ENCODE results near the gene SV2B.
"Not testable (repeated sequence)": the region's sequence is repeated elsewhere in the genome, so short reads cannot be mapped to it uniquely, and the experiment has no call there.

The SV2B gene

DNA sequence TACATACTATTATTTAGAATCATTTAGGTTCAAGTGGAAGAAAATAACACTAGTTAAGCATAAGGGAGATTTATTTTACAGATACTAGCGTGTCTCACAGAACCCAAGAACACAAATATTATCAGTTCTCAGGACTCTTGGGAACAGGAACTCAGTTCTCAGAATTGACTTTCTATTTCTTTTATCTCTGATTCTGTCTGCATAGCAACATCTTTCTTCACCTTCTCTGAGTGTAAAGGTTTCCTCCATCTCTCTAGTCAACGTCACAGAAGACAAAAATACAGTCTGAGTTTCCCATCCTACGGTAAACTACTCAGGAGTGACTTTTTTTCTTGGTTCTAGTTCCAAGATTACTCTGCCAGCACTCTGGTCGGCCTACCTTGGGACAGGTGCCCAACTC is 220.0 kb downstream of the SV2B start:
- no peak overlapping the region for H3K4me3 ChIP-seq (ENCODE audit: low read depth, low read length)
- TF ChIP-seq, protein P1, sequence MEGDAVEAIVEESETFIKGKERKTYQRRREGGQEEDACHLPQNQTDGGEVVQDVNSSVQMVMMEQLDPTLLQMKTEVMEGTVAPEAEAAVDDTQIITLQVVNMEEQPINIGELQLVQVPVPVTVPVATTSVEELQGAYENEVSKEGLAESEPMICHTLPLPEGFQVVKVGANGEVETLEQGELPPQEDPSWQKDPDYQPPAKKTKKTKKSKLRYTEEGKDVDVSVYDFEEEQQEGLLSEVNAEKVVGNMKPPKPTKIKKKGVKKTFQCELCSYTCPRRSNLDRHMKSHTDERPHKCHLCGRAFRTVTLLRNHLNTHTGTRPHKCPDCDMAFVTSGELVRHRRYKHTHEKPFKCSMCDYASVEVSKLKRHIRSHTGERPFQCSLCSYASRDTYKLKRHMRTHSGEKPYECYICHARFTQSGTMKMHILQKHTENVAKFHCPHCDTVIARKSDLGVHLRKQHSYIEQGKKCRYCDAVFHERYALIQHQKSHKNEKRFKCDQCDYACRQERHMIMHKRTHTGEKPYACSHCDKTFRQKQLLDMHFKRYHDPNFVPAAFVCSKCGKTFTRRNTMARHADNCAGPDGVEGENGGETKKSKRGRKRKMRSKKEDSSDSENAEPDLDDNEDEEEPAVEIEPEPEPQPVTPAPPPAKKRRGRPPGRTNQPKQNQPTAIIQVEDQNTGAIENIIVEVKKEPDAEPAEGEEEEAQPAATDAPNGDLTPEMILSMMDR (IDR thresholded peaks at IDR 0.05; ENCODE audit: low read depth, low read length, missing control alignments): no peak
- no peak for DNase-seq (ENCODE audit: low read depth)

DNA sequence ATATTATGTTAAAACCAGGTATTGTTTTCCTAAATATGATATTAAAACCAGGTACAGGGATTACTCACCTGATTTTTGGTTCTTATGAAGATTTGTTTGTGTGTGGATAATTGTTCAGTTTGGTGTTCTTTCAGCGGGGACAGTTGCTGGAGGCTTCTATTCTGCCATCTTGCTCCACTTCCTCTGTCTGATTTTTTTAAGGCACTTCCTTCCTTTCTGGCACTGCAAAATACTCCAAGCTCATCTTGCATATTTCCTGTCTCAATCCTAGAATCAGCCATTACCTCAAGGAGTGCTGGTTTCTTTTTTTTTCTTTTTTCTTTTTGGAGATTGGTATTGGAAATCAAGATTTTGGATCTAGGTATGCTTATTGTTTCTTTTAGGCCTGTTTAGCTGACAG is 229.9 kb downstream of the SV2B start:
- H3K4me3 ChIP-seq (ENCODE audit: low read depth, low read length): no peak overlapping the region
- DNase-seq (ENCODE audit: low read depth): no peak
- TF ChIP-seq, protein P1 (IDR thresholded peaks at IDR 0.05; ENCODE audit: low read depth, low read length, missing control alignments): no peak

DNA sequence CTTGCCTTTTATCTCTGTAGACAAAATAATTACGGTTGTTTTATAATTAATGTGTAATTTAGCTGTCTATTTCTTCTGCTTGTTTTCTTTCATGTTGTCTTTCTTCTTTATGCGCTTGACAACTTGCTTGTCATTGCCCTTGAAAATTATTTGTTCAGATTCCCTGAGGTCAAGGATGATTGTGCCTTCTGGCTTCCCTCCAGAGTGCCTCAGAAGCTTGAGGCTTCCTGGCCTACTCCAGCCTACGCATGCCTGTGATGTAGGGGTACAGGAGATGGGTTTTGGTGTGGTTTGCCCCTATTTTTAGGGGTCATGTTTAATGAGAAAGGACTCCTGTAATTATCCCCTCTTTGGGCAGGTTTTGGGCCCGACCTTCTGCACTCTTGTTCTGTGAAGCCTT is 231.5 kb downstream of the SV2B start:
- no peak overlapping the region for H3K4me3 ChIP-seq (ENCODE audit: low read depth, low read length)
- TF ChIP-seq, protein P1 (IDR thresholded peaks at IDR 0.05; ENCODE audit: low read depth, low read length, missing control alignments): no peak
- no peak for DNase-seq (ENCODE audit: low read depth)

DNA sequence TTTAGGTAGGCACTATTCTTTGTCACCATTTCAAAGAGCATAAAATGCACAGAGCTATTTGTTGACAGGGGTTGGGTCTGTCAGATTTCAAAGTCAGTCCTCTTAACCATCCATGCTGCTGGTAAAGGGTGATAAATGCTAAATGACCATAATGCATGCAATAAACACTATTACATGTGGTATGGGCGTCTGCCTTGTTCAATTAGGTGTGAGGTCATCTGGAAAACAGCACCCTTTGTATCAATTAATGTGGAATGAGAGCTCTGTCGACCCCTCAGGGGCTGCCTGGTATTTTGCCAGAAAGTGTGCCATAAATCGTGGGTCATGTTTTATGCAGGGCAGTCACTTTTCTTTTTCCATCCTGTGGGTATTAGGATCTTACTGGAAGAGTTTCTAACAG is 235.6 kb downstream of the SV2B start:
- TF ChIP-seq, protein P1 (IDR thresholded peaks at IDR 0.05; ENCODE audit: low read depth, low read length, missing control alignments): no peak
- no peak overlapping the region for H3K4me3 ChIP-seq (ENCODE audit: low read depth, low read length)
- no peak for DNase-seq (ENCODE audit: low read depth)

DNA sequence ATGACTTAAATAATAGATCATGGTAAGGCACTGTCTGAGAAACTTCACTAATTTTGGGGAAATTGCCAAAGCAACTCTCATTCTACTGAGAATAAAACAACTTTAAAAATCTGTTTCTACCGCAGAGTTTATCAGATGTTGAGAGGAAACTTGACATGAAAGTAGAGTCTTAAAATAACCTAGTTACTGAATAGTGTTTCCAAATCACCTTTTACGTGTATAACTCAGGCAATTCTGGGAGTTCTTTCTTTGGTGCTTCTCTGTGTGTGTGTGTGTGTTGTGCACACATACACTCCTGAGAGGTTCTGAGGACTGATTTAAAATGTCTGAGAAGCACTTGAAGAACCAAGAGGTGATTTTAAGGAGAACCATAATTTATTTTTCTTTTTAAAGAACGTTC is 236.6 kb downstream of the SV2B start:
- DNase-seq (ENCODE audit: low read depth): no peak
- TF ChIP-seq, protein P1 (IDR thresholded peaks at IDR 0.05; ENCODE audit: low read depth, low read length, missing control alignments): no peak
- no peak overlapping the region for H3K4me3 ChIP-seq (ENCODE audit: low read depth, low read length)

DNA sequence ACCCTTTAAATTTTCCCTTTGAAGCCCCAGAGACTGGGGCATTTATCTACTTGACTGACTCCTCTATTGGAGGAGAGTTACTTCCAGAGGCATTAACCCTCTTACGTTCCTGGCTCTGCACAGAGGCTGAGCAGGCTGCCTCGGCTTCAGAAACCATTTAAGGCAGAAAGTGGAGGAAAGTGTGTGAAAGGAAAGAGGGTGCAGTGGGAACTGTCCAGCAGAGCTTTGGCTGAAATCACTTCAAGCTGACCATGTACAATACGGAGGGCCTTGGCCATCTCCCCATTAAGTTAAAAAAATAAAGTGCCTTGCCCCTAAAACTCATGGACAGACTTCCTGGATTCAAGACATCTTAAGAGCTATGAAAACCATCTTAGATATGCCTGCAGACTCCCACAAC is 238.7 kb downstream of the SV2B start:
- H3K4me3 ChIP-seq (ENCODE audit: low read depth, low read length): no peak overlapping the region
- TF ChIP-seq, protein P1 (IDR thresholded peaks at IDR 0.05; ENCODE audit: low read depth, low read length, missing control alignments): no peak
- DNase-seq (ENCODE audit: low read depth): no peak

DNA sequence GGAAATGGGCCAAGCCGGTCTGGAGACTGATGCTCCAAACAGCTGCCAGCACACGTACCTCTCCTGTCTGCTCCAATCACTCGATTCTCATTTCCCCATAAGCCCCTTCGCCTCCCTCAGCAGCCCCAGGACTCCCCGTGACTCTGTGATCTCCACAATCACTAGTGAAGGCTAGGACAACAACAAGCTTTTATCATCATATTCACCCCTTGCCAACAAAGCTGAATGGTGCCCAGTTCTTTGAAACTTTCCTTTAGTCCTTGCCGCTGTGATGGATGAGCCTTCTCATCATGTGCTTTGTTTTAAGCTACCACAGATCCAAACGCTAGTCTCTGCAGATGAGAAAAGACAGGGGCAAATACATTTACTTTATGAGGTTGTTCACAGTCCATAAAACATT is 242.0 kb downstream of the SV2B start:
- no peak for DNase-seq (ENCODE audit: low read depth)
- TF ChIP-seq, protein P1 (IDR thresholded peaks at IDR 0.05; ENCODE audit: low read depth, low read length, missing control alignments): no peak
- no peak overlapping the region for H3K4me3 ChIP-seq (ENCODE audit: low read depth, low read length)

DNA sequence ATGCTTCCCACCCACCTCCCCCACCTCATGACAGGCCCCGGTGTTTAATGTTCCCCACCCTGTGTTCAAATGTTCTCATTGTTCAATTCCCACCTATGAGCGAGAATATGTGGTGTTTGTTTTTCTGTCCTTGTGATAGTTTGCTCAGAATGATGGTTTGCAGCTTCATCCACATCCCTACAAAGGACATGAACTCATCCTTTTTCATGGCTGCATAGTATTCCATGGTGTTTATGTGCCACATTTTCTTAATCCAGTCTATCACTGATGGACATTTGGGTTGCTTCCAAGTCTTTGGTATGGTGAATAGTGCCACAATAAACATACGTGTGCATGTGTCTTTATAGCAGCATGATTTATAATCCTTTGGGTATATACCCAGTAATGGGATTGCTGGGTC is 244.9 kb downstream of the SV2B start:
- H3K4me3 ChIP-seq (ENCODE audit: low read depth, low read length); DNase-seq (ENCODE audit: low read depth): not testable (repeated sequence)

Data from GM12864 (cell line).